Sigmoid colon (tissue), 7 donors: ENCODE results near the gene BBIP1. TPM values are rescaled to one million over a fixed set of nuclear protein-coding genes. Genes with fewer than 3 reads are reported as not detected.
"Not testable (repeated sequence)": the region's sequence is repeated elsewhere in the genome, so short reads cannot be mapped to it uniquely, and the experiment has no call there.

Source experiments
- DNase-seq: peaks from one replicate; pipeline ENCODE4 v3.0.0-alpha.2; 2019
- H3K27ac ChIP-seq, 4 donors: fragments of 200-600 bp; sonication (generic); one replicate each; pipeline ENCODE4 v1.5.1; 2016 to 2019; ENCODE audit warnings: mild to moderate bottlenecking in 1 of 4
- H3K27me3 ChIP-seq, 3 donors: fragments of 200-600 bp; sonication (generic); one replicate each; pipeline ENCODE4 v1.5.1; 2019; ENCODE audit warnings: mild to moderate bottlenecking in 1 of 3
- H3K36me3 ChIP-seq, 4 donors: fragments of 200-600 bp; sonication (generic); one replicate each; pipeline ENCODE4 v1.5.1; 2016 to 2019
- H3K4me1 ChIP-seq, 4 donors: fragments of 200-600 bp; sonication (generic); one replicate each; pipeline ENCODE4 v1.5.1; 2017 to 2019
- H3K4me3 ChIP-seq, 4 donors: fragments of 200-600 bp; sonication (generic); one replicate each; pipeline ENCODE4 v1.5.1; 2017 to 2019; ENCODE audit warnings: mild to moderate bottlenecking in 2 of 4, moderate library complexity in 1 of 4
- H3K9me3 ChIP-seq, 4 donors: fragments of 200-600 bp in 3 of 4; sonication (generic) in 3 of 4; one replicate each; pipeline versions ENCODE4 v1.5.1 to v1.6.1; 2013 to 2019
- EP300 ChIP-seq, 4 donors: sonication (generic); formaldehyde crosslinking; IDR thresholded peaks; one replicate each; pipeline ENCODE4 v1.6.1; 2017; ENCODE audit warnings: antibody characterized with exemption in 4 of 4
- POLR2A ChIP-seq, 2 donors: fragments of 450-650 bp; IDR thresholded peaks; one replicate each; pipeline ENCODE4 v1.6.1; 2016; ENCODE audit warnings: antibody characterized with exemption in 2 of 2, mild to moderate bottlenecking in 2 of 2, moderate library complexity in 2 of 2
- POLR2AphosphoS5 ChIP-seq, 4 donors: sonication (generic); formaldehyde crosslinking; IDR thresholded peaks; one replicate each; pipeline ENCODE4 v1.6.1; 2017; ENCODE audit warnings: antibody characterized with exemption in 4 of 4
- WGBS, 2 donors: extraction: QIAGEN DNeasy Blood & Tissue Kit; methylation state at CpG; one replicate each; pipeline ENCODE4 v1.1.7; 2013; 5-methylcytosine and 5-hydroxymethylcytosine counted together
- intact Hi-C: fragments of 100-400 bp; cut with DNase I; formaldehyde crosslinking; loops from one replicate; pipeline ENCODE4 v1.15.1; 2023
- polyA plus RNA-seq, 3 donors: library from polyadenylated mRNA; stranded (reverse); fragments of 200-250 nt; gene quantifications; one replicate each; pipeline ENCODE4 v1.2.3, GENCODE V29; 2013
- total RNA-seq, 4 donors: library from RNA; depleted of rRNA; stranded (reverse); fragments of >200 nt; gene quantifications; one replicate each; pipeline ENCODE4 v1.1.0, GENCODE V29; 2016
- TF ChIP-seq, protein P1 (sequence below), 4 experiments: fragments of 450-650 bp in 3 of 4; fragments of 200-600 bp in 1 of 4; IDR thresholded peaks; one replicate each; pipeline ENCODE4 v1.5.1; 2016 to 2019; ENCODE audit warnings: antibody characterized with exemption in 4 of 4, mild to moderate bottlenecking in 3 of 4, moderate library complexity in 2 of 4
- donor health status: healthy with polysubstance abuse.
- donor health status: Bipolar disorder and iron deficiency.
- donor health status: healthy.

BBIP1 gene
- total and polyA plus RNA-seq, 7 donors: 16.2 to 36.8 (median 21.6) TPM

DNA sequence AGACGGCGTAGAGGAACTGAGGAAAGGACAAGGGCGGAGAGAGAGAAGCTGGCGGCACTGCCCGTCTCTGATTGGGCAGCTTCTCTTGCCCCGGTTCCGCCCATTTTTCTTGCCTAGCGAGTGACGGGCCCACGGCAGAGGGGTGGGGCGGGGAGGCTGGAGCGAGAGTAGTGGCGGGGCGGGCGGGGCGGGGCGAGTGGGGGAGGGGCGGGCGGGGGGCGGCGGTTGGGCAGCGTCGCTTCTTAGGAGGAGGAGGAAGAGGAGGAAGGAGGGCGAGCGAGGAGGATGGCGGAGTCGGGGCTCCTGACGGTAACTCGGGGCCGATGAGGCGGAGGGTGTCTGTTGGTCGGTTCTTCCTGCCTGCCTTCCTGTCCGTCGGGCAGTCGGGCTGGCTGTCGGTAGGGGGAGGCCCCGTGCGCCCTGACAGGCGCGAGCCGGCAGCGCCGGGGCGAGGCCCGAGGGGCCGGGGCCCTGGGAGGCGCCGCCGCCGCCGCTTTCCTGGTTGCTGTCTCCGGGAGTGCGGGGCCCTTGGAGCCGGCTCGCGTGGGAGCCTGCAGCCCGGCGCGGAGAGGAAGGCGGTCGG is 460 bp upstream of the BBIP1 start, which contains the start of gene SHOC2:
SHOC2 (plus strand) TSS at position 256 of the 583 bp plus-strand sequence. CDS start 44,755 bp downstream, outside the sequence.
- no peaks in the 10 kb centered on the region for H3K36me3 ChIP-seq
- TF ChIP-seq POLR2AphosphoS5 (IDR thresholded peaks at IDR 0.05) (peak; percentile 91 to 97 (median 96)), POLR2A (IDR thresholded peaks at IDR 0.05) (peak; percentile 54 to 58)
- TF ChIP-seq, protein P1, sequence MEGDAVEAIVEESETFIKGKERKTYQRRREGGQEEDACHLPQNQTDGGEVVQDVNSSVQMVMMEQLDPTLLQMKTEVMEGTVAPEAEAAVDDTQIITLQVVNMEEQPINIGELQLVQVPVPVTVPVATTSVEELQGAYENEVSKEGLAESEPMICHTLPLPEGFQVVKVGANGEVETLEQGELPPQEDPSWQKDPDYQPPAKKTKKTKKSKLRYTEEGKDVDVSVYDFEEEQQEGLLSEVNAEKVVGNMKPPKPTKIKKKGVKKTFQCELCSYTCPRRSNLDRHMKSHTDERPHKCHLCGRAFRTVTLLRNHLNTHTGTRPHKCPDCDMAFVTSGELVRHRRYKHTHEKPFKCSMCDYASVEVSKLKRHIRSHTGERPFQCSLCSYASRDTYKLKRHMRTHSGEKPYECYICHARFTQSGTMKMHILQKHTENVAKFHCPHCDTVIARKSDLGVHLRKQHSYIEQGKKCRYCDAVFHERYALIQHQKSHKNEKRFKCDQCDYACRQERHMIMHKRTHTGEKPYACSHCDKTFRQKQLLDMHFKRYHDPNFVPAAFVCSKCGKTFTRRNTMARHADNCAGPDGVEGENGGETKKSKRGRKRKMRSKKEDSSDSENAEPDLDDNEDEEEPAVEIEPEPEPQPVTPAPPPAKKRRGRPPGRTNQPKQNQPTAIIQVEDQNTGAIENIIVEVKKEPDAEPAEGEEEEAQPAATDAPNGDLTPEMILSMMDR (IDR thresholded peaks at IDR 0.05): no peak
- DNase-seq: peak; percentile 100
- H3K27me3 ChIP-seq: no peaks in the 10 kb centered on the region
- WGBS, 2 donors: 0% methylated on average over 60 to 61 of the region's 61 CpGs
- H3K9me3 ChIP-seq: no peaks in the 10 kb centered on the region
- intact Hi-C loops: loop anchor here (10.0 kb wide), 2 partner anchors 425 to 995 kb away; partner anchors contain the start of genes DUSP5 and XPNPEP1
- H3K4me3 ChIP-seq: peak within 1 kb of the TSS; percentile 70 to 91 (median 77)
- H3K27ac ChIP-seq: peak within 1 kb of the TSS; percentile 96 to 98 (median 98)
- peaks cover 0 to 51% (median 43%) of the 10 kb centered on the region in 4 donors for H3K4me1 ChIP-seq

DNA sequence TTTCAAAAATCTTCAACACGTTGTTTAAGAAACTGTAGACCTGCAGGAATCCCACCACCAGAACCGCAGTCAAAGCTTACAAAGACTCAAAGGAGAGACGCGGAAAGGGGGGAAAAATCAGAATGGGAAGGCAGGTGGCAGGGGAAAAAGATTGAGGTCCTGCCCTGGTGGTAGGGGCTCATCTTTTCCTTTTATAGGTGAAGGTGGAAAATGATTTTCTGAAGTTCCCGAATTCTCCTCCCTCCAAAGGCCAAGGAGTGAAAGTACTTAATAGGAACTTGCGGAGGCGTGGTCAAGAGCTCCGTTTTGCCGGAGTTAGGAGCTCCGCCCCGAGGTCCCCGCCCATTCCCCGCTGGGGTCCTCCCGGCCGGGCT is 724 bp downstream of the BBIP1 start:
- TF ChIP-seq EP300 (IDR thresholded peaks at IDR 0.05): no peak
- no peak for TF ChIP-seq POLR2A (IDR thresholded peaks at IDR 0.05)
- TF ChIP-seq POLR2AphosphoS5 (IDR thresholded peaks at IDR 0.05): peak in 1 of 4 donors; percentile 39
- TF ChIP-seq, protein P1 (IDR thresholded peaks at IDR 0.05): peak in 1 of 4 experiments; percentile 14
- Histone ChIP-seq H3K9me3 (no peaks in the 10 kb centered on the region), H3K4me3 (peak overlapping the region; percentile 64 to 91 (median 68)), H3K27me3 (no peaks in the 10 kb centered on the region), H3K27ac (peak overlapping the region; percentile 95 to 98 (median 98)), H3K4me1 (peaks cover 0 to 40% (median 32%) of the 10 kb centered on the region in 4 donors), H3K36me3 (no peaks in the 10 kb centered on the region)
- DNase-seq: peak; percentile 98
- WGBS, 2 donors: 0% methylated on average over 15 of the region's 15 CpGs
- intact Hi-C loops: loop anchor here (10.0 kb wide), 2 partner anchors 423 to 993 kb away; partner anchors contain the start of genes DUSP5 and XPNPEP1

DNA sequence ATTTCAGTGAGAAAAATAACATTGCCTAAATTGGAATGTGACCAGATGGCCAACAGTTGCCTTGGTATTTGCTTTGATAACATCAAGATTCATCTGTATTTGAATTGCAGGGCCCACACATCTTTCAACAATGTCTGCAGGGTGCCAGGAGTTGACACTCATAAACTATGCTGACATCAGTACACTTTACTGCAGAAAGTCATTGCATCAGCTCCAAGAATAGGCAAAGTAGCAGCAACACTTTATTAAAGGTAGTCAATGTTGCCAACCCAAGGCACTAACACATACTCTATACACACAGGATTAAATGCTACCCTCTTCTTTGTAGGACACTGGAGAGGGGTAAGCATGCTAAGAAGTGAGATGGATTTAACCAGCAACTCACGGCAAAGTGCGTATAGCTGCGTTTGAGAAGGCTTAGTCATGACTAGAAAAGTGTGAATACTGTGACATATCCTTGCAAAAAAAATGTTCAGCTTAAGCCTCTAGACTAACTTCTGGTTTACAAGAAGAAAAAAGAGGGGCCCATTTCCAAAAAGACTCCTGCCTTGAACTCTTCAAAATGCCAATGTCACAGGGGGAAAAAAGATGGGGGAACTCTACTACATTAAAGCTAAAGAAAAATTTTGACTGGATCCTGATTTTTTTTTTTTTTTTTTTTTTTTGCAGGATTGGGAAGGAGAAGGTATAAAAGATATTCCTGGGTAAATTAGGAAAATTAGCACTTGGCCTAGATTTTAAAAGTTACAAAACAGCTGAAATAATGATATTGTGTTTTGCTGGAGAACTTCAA is 2.2 kb downstream of the BBIP1 start:
- Histone ChIP-seq H3K4me3 (no peak overlapping the region), H3K27ac (no peak overlapping the region), H3K27me3 (no peaks in the 10 kb centered on the region), H3K4me1 (peaks cover 0 to 30% (median 22%) of the 10 kb centered on the region in 4 donors), H3K9me3 (no peaks in the 10 kb centered on the region), H3K36me3 (no peaks in the 10 kb centered on the region)
- DNase-seq: no peak
- peak in 1 of 4 donors; percentile 12 for TF ChIP-seq POLR2AphosphoS5 (IDR thresholded peaks at IDR 0.05)
- TF ChIP-seq EP300 (IDR thresholded peaks at IDR 0.05): no peak
- no peak for TF ChIP-seq POLR2A (IDR thresholded peaks at IDR 0.05)
- 94 to 95% methylated on average over 3 of the region's 3 CpGs for WGBS, 2 donors
- intact Hi-C loops: loop anchor here (10.0 kb wide), 2 partner anchors 422 to 992 kb away; partner anchors contain the start of genes DUSP5 and XPNPEP1

DNA sequence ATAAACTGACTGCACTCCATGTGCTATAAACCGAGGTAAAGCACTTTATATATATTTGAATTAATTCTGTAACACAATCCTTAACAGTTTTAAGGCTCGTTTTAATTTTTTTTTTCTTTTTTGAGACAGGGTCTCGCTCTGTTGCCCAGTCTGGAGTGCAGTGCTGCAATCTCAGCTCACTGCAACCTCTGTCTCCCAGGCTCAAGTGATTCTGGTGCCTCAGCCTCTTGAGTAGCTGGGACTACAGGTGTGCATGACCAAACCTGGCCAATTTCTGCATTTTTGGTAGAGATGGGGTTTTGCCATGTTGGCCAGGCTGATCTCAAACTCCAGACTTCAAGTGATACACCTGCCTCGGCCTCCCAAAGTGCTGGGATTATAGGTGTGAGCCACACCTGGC is 3.4 kb downstream of the BBIP1 start:
- DNase-seq, H3K27ac ChIP-seq, H3K36me3 ChIP-seq, H3K9me3 ChIP-seq, H3K4me3 ChIP-seq, H3K27me3 ChIP-seq: not testable (repeated sequence)
- WGBS, 2 donors: 89 to 93% methylated on average over 4 of the region's 4 CpGs
- peaks cover 0 to 18% (median 11%) of the 10 kb centered on the region in 4 donors for H3K4me1 ChIP-seq
- intact Hi-C loops: loop anchor here (10.0 kb wide), 2 partner anchors 421 to 991 kb away; partner anchors contain the start of genes DUSP5 and XPNPEP1

DNA sequence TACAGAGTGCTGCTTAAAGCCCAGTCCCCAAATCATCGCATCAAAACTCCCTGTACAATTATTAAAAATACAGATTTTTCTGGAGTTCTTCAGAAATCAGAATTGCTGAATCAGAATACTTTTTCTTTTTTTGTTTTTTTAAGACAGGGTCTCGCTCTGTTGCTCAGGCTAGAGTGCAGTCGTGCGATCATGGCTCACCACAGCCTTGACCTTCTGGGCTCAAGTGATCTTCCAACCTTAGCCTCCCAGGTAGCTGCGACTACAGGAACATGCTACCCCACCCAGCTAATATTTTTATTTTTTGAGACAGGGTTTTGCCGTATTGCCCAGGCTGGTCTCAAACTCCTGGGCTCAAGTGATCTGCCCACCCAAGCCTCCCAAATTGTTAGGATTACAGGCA is 3.9 kb downstream of the BBIP1 start:
- DNase-seq: no peak
- Histone ChIP-seq H3K4me1 (peaks cover 0 to 17% (median 10%) of the 10 kb centered on the region in 4 donors), H3K36me3 (no peaks in the 10 kb centered on the region), H3K4me3 (no peak overlapping the region), H3K27me3 (no peaks in the 10 kb centered on the region), H3K9me3 (no peaks in the 10 kb centered on the region), H3K27ac (no peak overlapping the region)
- WGBS, 2 donors: 81 to 95% methylated on average over 6 of the region's 6 CpGs
- TF ChIP-seq POLR2A (IDR thresholded peaks at IDR 0.05): no peak
- TF ChIP-seq, protein P1 (IDR thresholded peaks at IDR 0.05): no peak
- no peak for TF ChIP-seq POLR2AphosphoS5 (IDR thresholded peaks at IDR 0.05)
- TF ChIP-seq EP300 (IDR thresholded peaks at IDR 0.05): no peak
- intact Hi-C loops: loop anchor here (10.0 kb wide), 2 partner anchors 420 to 990 kb away; partner anchors contain the start of genes DUSP5 and XPNPEP1
